Globus pallidus (tissue), 1 donor: ENCODE measurements around the gene SNAPIN.
"Not testable (repeated sequence)": the region's sequence is repeated elsewhere in the genome, so short reads cannot be mapped to it uniquely, and the experiment has no call there.

Experiments used
- DNase-seq: peaks from one replicate; pipeline ENCODE4 v3.0.0-alpha.2; 2015; ENCODE audit warnings: low spot score

Gene SNAPIN

GRCh38 chr1:153626904-153627714, 31.4 kb upstream of the SNAPIN start, which contains the start of gene S100A13:
Gene S100A13 (minus strand): TSS chr1:153627505. CDS start chr1:153626472, 1,033 bp downstream.
- DNase-seq: peak; percentile 73

DNA sequence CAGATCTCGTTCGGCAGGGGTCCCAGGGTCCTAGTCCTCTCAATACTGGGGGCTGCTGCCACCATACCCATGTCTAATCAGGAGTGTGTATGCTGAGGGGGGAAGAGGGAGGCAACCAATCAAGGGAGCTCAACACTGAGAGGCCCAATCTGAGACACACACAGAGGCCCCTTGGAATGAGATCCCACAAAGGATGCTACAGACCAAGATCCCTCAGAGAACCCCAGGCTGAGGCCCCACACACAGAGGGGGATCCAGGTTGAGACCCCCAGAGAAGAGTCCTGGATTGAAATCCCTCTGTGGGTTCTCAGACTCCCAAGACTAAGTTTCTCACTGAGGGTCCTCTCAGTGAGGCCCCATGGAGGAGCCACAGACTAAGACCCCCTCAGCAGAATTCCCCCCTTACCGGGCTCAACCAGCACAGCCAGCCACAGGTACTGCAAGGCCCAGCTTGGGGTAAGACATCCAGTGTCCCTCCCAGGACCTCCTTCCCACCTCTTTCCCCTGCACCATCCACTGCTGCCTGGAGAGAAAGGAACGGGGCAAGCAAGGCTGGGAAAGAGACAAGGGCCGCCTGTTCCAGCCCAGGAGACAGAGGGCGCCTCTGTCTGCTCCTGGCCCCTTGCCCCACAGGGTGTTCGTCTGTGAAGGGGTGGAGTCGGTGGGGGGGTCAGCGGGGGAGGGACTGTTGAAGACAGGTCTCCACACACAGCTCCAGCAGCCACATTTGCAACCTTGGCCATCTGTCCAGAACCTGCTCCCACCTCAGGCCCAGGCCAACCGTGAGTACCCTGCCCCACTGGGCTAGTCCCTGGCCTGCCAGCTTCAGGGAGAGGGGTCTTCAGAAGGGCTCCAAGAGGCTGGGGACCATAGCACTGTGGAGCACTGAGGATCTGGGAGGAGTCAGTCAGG, 30.5 kb upstream of the SNAPIN start, which contains the start of gene S100A1:
Gene S100A1, plus strand, starts transcription at position 720 of the 912 bp plus-strand sequence. CDS start 2,088 bp downstream, outside the sequence.
- peak; percentile 90 for DNase-seq

DNA sequence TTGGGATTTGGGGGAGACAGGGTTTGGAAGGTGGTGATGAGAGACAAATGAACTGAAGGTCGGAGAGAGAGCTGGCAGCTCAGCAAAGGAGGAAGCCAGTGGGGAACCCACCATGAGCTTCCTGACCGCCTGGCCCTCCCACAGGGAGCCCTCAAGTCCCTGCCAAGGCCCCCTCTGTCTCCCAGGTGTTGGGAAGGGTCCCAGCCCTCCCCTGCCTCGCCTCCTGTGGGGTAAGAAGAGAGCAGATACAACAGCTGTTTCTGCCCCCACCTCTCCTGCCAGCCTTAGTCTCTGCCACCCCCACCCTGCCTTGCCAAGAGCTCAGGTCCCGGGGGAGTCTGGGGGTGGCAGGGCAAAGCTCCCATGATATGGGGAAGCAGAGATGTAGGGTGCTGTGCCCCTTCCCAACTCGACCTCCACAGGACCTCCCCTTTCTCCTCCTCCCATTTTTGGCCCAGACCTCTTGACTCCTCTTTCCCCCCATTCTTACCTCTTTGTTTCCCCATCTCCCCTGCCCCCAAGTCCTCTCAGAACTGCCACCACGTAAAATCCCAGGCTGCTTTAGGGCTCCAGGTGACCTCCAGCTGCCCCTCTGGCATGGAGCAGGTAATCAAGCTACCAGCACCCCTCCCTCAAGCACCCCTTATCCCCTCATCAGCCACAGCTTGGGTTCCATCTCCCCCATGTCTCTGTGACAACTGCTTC, 29.7 kb upstream of the SNAPIN start:
- no peak for DNase-seq

GRCh38 chr1:153629343-153629665, 29.2 kb upstream of the SNAPIN start:
- no peak for DNase-seq

GRCh38 chr1:153629971-153630370, 28.5 kb upstream of the SNAPIN start:
- DNase-seq: no peak

DNA sequence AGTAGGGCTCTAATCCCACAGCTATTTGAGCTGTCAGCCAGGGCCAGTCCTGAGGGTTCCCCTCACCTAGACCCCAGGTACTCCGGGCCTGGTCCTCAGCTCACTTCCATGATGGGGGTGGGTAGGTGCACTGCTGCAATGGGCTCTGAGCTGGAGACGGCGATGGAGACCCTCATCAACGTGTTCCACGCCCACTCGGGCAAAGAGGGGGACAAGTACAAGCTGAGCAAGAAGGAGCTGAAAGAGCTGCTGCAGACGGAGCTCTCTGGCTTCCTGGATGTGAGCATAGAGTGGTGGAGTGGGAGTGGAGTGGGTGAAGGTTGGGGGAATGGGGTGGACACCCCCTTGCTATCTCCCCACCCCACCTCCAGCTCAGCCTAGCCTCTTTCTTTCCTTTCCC, 28.1 kb upstream of the SNAPIN start:
- DNase-seq: no peak

- no peak for DNase-seq
Observed at GRCh38 chr1:153631047-153632022, 27.2 kb upstream of the SNAPIN start.

DNA sequence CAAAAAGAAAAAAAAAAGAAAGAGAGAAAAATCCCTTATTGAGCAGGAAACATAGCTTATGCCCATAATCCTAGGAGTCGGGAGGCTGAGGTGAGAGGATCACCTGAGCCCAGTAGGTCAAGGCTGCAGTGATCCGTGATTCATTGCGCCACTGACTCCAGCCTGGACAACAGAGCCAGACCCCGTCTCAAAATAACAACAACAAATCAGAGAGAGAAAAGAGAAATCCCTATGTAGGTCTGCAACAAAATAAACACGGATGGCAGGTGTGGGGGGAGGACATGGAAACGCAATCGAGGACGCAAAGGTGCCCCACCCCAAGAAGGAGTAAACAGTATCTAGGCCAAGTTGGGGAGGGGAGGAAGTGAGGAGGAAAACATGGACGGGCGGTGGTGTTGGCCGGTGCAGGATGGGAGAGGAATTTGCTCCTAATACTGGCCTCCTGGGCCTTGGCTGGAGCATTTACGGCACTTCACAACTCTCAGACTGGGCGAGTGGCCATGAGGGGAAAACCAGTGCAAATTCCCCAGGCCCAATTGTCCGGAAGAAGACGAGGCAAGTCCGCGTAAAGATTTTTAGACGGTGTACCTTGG, 25.2 kb upstream of the SNAPIN start:
- no peak for DNase-seq

- peak; percentile 99 for DNase-seq
Observed at GRCh38 chr1:153633754-153634665, 24.5 kb upstream of the SNAPIN start, which contains the start of gene CHTOP. Gene CHTOP (plus strand): TSS chr1:153634066. CDS start chr1:153636589, 2,523 bp downstream.

DNA sequence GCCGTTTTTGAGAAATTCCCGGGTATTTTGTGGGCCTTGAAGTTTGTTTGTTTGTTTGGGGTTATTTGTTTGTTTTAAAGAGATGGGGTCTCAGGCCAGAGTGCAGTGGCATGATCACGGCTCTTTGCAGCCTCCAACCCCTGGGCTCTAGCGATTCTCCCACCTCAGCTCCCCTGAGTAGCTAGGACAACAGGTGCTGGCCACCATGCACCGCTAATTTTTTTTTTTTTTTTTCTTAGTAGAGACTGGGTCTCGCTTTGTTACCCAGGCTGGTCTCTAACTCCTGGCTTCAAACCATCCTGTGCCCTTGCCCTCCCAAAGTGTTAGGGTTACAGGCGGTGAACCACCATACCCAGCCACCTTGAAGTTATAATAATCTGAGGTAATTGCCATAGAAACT, 22.6 kb upstream of the SNAPIN start:
- no peak for DNase-seq

DNA sequence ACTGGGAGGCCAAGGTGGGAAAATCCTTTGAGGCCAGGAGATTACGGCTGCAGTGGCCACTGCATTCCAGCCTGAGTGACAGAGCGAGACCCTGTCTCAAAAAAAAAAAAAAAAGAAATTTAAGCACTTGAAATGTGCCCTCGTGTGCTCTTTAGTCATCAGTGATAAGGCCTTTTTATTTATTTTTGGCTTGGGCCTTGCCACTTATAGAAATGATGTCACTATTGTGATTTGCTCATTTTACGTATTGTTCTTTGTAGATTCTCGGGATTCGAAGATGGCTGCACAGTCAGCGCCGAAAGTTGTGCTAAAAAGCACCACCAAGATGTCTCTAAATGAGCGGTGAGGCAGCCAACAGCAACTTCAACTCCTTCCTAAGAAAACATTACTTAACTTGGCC, 22.2 kb upstream of the SNAPIN start:
- DNase-seq: no peak

DNA sequence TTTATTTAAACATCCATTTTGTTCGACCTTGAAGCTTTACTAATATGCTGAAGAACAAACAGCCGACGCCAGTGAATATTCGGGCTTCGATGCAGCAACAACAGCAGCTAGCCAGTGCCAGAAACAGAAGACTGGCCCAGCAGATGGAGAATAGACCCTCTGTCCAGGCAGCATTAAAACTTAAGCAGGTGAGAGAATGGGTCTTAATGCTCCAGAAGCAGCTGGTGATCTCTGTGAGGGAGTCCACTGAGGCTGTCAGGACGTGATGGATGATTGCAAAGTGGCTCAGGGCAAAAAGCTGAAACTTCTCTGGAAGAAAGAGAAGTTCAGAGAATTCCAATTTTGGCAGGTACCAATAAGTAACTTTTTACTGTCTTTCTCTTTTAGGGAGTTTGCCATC, 20.2 kb upstream of the SNAPIN start:
- no peak for DNase-seq

DNA sequence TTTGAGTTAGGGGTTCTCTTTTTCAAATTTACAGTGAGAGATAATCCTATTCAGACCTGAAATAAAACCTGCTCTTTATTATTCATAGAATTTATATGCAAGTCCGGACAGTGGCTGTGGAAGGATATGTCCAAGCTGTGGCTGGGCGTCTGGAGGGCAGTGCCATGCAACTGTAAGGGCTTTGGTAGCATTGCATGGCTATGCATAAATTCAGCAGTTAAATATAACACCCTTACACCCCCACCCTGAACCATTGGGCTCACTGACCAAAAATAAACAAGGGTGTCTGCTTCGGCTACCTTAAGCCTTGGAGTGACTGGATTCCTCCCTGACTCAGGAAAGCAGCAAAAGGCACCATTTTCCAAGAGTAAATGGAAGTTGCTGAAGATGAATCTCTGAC, 19.2 kb upstream of the SNAPIN start:
- DNase-seq: no peak

DNA sequence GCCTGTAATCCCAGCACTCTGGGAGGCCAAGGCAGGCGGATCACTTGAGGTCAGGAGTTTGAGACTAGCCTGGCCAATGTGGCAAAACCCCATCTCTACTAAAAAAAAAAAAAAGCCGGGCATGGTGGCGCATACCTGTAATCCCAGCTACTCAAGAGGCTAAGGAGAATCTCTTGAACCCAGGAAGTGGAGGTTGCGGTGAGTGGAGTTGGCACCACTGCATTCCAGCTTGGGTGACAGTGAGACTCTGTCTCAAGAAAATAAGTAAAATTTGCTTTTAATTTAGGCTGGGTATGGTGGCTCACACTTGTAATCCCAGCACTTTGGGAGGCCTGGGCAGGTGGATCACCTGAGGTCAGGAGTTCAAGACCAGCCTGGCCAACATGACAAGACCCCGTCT, 18.3 kb upstream of the SNAPIN start:
- not testable (repeated sequence) for DNase-seq

- DNase-seq: no peak
Observed at GRCh38 chr1:153640861-153641260, 17.6 kb upstream of the SNAPIN start.

GRCh38 chr1:153642161-153642560, 16.3 kb upstream of the SNAPIN start:
- no peak for DNase-seq

- no peak for DNase-seq
Observed at GRCh38 chr1:153643100-153643499, 15.4 kb upstream of the SNAPIN start.

DNA sequence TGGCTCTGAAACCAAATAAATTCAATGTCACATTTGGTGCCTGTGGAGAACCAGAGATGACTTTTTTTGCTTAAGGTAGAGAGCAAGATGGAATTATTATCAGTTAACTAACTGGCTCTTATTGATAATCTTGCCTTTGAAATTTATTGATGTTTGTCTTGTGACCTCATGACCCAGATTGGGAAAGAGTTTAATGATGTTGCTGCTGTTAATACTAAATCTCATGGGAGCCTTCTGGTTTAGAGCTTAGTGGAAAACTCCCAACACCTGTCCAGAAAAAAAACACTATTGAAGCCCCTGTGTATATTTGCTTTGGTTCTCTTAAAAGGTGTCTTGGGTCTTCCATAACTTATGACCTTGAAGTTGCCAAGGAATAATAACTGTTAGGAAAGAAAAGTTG, 14.7 kb upstream of the SNAPIN start:
- no peak for DNase-seq

GRCh38 chr1:153646672-153647345, 11.7 kb upstream of the SNAPIN start:
- no peak for DNase-seq
